Tibial nerve (tissue), 4 donors: ENCODE data around the gene LRBA.

ENCODE experiments used
- EP300 ChIP-seq, 2 donors: sonication (generic); formaldehyde crosslinking; IDR thresholded peaks; one replicate each; pipeline ENCODE4 v1.6.1; 2017; ENCODE audit warnings: antibody characterized with exemption in 2 of 2, mild to moderate bottlenecking in 1 of 2
- POLR2A ChIP-seq, 2 donors: fragments of 450-650 bp; IDR thresholded peaks; one replicate each; pipeline ENCODE4 v1.6.1; 2017; ENCODE audit warnings: antibody characterized with exemption in 2 of 2, mild to moderate bottlenecking in 2 of 2, moderate library complexity in 2 of 2
- TF ChIP-seq, protein P1 (sequence below), 5 experiments: fragments of 200-600 bp in 3 of 5; fragments of 450-650 bp in 2 of 5; sonication (generic) in 3 of 5; IDR thresholded peaks; one replicate each; pipeline ENCODE4 v1.5.1; 2016 to 2019; ENCODE audit warnings: antibody characterized with exemption in 5 of 5, mild to moderate bottlenecking in 3 of 5, moderate library complexity in 2 of 5

DNA sequence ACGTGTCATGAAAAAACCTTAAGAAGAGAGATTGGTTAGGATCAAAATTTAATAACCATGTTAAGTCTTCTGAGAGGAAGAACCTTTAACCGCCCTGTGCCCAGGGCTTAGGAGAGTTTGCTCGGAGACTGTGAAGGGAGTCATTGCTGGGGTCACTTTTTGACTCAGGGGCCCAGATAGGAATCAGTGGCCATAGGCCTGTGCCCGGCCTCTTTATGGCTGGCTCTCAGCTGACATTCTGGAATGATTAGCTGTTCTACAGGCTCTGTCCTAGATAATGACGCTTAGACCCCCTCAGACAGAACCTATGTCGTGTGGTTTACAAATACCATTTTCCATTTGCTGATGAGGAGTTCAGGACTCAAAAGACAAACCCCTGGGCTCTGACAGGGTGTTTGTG, 762.8 kb downstream of the LRBA start:
- TF ChIP-seq POLR2A (IDR thresholded peaks at IDR 0.05) (no peak), EP300 (IDR thresholded peaks at IDR 0.05) (no peak)
- TF ChIP-seq, protein P1, sequence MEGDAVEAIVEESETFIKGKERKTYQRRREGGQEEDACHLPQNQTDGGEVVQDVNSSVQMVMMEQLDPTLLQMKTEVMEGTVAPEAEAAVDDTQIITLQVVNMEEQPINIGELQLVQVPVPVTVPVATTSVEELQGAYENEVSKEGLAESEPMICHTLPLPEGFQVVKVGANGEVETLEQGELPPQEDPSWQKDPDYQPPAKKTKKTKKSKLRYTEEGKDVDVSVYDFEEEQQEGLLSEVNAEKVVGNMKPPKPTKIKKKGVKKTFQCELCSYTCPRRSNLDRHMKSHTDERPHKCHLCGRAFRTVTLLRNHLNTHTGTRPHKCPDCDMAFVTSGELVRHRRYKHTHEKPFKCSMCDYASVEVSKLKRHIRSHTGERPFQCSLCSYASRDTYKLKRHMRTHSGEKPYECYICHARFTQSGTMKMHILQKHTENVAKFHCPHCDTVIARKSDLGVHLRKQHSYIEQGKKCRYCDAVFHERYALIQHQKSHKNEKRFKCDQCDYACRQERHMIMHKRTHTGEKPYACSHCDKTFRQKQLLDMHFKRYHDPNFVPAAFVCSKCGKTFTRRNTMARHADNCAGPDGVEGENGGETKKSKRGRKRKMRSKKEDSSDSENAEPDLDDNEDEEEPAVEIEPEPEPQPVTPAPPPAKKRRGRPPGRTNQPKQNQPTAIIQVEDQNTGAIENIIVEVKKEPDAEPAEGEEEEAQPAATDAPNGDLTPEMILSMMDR (IDR thresholded peaks at IDR 0.05) = no peak
